Lower lobe of right lung (tissue), 2 donors: ENCODE measurements around the gene LAPTM4A. TPM values are rescaled to one million over a fixed set of nuclear protein-coding genes. Genes with fewer than 3 reads are reported as not detected.
"Not testable (repeated sequence)": the region's sequence is repeated elsewhere in the genome, so short reads cannot be mapped to it uniquely, and the experiment has no call there.

Source experiments
- ATAC-seq, 2 donors: fragments of 200-7000 bp; cut with Tn5 transposase; one replicate each; pipeline ENCODE4 v1.9.1; 2020 to 2022; ENCODE audit warnings: mild to moderate bottlenecking in 2 of 2, moderate library complexity in 2 of 2
- DNase-seq: peaks from one replicate; pipeline ENCODE4 v3.0.0-alpha.2; 2020
- H3K27ac ChIP-seq: fragments of 200-600 bp; one replicate; pipeline ENCODE4 v1.8.0; 2022
- H3K27me3 ChIP-seq: fragments of 200-600 bp; one replicate; pipeline ENCODE4 v1.8.0; 2022; ENCODE audit warnings: low read depth
- H3K36me3 ChIP-seq: fragments of 200-600 bp; one replicate; pipeline ENCODE4 v1.8.0; 2022; ENCODE audit warnings: mild to moderate bottlenecking
- H3K4me1 ChIP-seq: fragments of 200-600 bp; one replicate; pipeline ENCODE4 v1.8.0; 2022
- H3K4me3 ChIP-seq: fragments of 200-600 bp; one replicate; pipeline ENCODE4 v1.8.0; 2022; ENCODE audit warnings: mild to moderate bottlenecking
- H3K9me3 ChIP-seq: fragments of 200-600 bp; one replicate; pipeline ENCODE4 v1.8.0; 2022
- CTCF ChIP-seq: fragments of 200-600 bp; IDR thresholded peaks from one replicate; pipeline ENCODE4 v1.8.0; 2022; ENCODE audit warnings: antibody characterized with exemption, mild to moderate bottlenecking
- intact Hi-C: fragments of 100-400 bp; cut with DNase I; formaldehyde crosslinking; loops from one replicate; pipeline ENCODE4 v1.11.0; 2022
- total RNA-seq: library from RNA; stranded (reverse); fragmentation: NEBNext Ultra II Directional; extraction: Animal tissue kit (Norgen Biotek cat#: 25700); gene quantifications from one replicate; pipeline ENCODE4 v1.2.1, GENCODE V29; 2021
- donor health status: DM: no; HTN: yes; CAD: no; lungs with severe emphysema.

The LAPTM4A gene
- total RNA-seq, 1 donor from 2014 or later: 223 TPM

- H3K4me1 ChIP-seq: peaks cover 38% of the 10 kb centered on the region
- intact Hi-C loops: no loop called here
- H3K27me3 ChIP-seq: no peaks in the 10 kb centered on the region
- no peaks in the 10 kb centered on the region for H3K36me3 ChIP-seq
- peak overlapping the region; percentile 99 for H3K27ac ChIP-seq
- ATAC-seq (no peak), DNase-seq (no peak)
- peak overlapping the region; percentile 72 for H3K4me3 ChIP-seq
- no peaks in the 10 kb centered on the region for H3K9me3 ChIP-seq
- TF ChIP-seq CTCF: no peak
These were observed 912 bp upstream of the LAPTM4A start for GRCh38 chr2:20052229-20052851.

GRCh38 chr2:20050646-20051531, 539 bp downstream of the LAPTM4A start:
- Histone ChIP-seq H3K27me3 (no peaks in the 10 kb centered on the region), H3K9me3 (no peaks in the 10 kb centered on the region), H3K4me3 (peak overlapping the region; percentile 72), H3K36me3 (no peaks in the 10 kb centered on the region), H3K4me1 (peaks cover 46% of the 10 kb centered on the region), H3K27ac (peak overlapping the region; percentile 99)
- TF ChIP-seq CTCF: no peak
- ATAC-seq (peak; percentile 34 to 37), DNase-seq (peak; percentile 52)
- intact Hi-C loops: no loop called here

GRCh38 chr2:20050104-20050645, 1.3 kb downstream of the LAPTM4A start:
- no peak for TF ChIP-seq CTCF
- H3K4me1 ChIP-seq: peaks cover 53% of the 10 kb centered on the region
- H3K4me3 ChIP-seq: peak overlapping the region; percentile 72
- no peaks in the 10 kb centered on the region for H3K36me3 ChIP-seq
- peak overlapping the region; percentile 99 for H3K27ac ChIP-seq
- H3K27me3 ChIP-seq: no peaks in the 10 kb centered on the region
- peak in 1 of 2 donors; percentile 37 for ATAC-seq
- no peaks in the 10 kb centered on the region for H3K9me3 ChIP-seq
- intact Hi-C loops: no loop called here
- DNase-seq: no peak

- no peaks in the 10 kb centered on the region for H3K36me3 ChIP-seq
- H3K4me3 ChIP-seq: peak overlapping the region; percentile 72
- H3K9me3 ChIP-seq: no peaks in the 10 kb centered on the region
- H3K4me1 ChIP-seq: peaks cover 58% of the 10 kb centered on the region
- TF ChIP-seq CTCF: no peak
- peak overlapping the region; percentile 99 for H3K27ac ChIP-seq
- no peaks in the 10 kb centered on the region for H3K27me3 ChIP-seq
- no peak for DNase-seq
- ATAC-seq: no peak
- intact Hi-C loops: no loop called here
These were observed 1.8 kb downstream of the LAPTM4A start for GRCh38 chr2:20049637-20050036.

GRCh38 chr2:20048488-20049448, 2.7 kb downstream of the LAPTM4A start:
- Histone ChIP-seq H3K36me3 (no peaks in the 10 kb centered on the region), H3K27me3 (no peaks in the 10 kb centered on the region), H3K9me3 (no peaks in the 10 kb centered on the region), H3K4me1 (peaks cover 67% of the 10 kb centered on the region), H3K4me3 (peak overlapping the region; percentile 72), H3K27ac (peak overlapping the region; percentile 99)
- intact Hi-C loops: no loop called here
- no peak for DNase-seq
- no peak for TF ChIP-seq CTCF
- ATAC-seq: no peak

GRCh38 chr2:20045712-20046292, 5.6 kb downstream of the LAPTM4A start:
- ATAC-seq, H3K27ac ChIP-seq, H3K36me3 ChIP-seq, DNase-seq, H3K9me3 ChIP-seq, H3K27me3 ChIP-seq, H3K4me3 ChIP-seq, intact Hi-C loops: not testable (repeated sequence)
- H3K4me1 ChIP-seq: peaks cover 76% of the 10 kb centered on the region
